Lower leg skin (tissue), 3 donors: ENCODE measurements around the gene DUOXA2.
A peak's percentile ranks its signal among the peaks of the same experiment; 100 is the strongest.

Experiments
- CTCF ChIP-seq, 3 donors: fragments of 450-650 bp; IDR thresholded peaks; one replicate each; pipeline ENCODE4 v1.5.1; 2016; ENCODE audit warnings: antibody characterized with exemption in 3 of 3, mild to moderate bottlenecking in 3 of 3, moderate library complexity in 2 of 3
- POLR2A ChIP-seq, 2 donors: fragments of 450-650 bp; IDR thresholded peaks; one replicate each; pipeline ENCODE4 v1.6.1; 2016 to 2017; ENCODE audit warnings: antibody characterized with exemption in 2 of 2, mild to moderate bottlenecking in 1 of 2, moderate library complexity in 1 of 2

- TF ChIP-seq CTCF (IDR thresholded peaks at IDR 0.05) (peak in 1 of 3 donors; percentile 49), POLR2A (IDR thresholded peaks at IDR 0.05) (no peak)
These were observed 52.9 kb downstream of the DUOXA2 start for GRCh38 chr15:45166834-45167630.
